Heart right ventricle (tissue), 16 donors: ENCODE data around the gene DEDD2. TPM values are rescaled to one million over a fixed set of nuclear protein-coding genes. Genes with fewer than 3 reads are reported as not detected.
A peak's percentile ranks its signal among the peaks of the same experiment; 100 is the strongest.

Experiments
- ATAC-seq, 8 donors: fragments of 200-7000 bp; cut with Tn5 transposase; one replicate each; pipeline ENCODE4 v1.9.1; 2020; ENCODE audit warnings: mild to moderate bottlenecking in 8 of 8, moderate library complexity in 8 of 8, moderate number of reproducible peaks in 1 of 8
- DNase-seq, 2 donors: peaks; one replicate each; pipeline ENCODE4 v3.0.0-alpha.2; 2020
- H3K27ac ChIP-seq, 10 donors: fragments of 200-600 bp; sonication (generic) in 2 of 10; one replicate each; pipeline versions ENCODE4 v1.5.0 to v1.8.0; 2020 to 2022; ENCODE audit warnings: mild to moderate bottlenecking in 3 of 10
- H3K27me3 ChIP-seq, 7 donors: fragments of 200-600 bp; one replicate each; pipeline ENCODE4 v1.8.0; 2021 to 2022; ENCODE audit warnings: mild to moderate bottlenecking in 2 of 7
- H3K36me3 ChIP-seq, 9 donors: fragments of 200-600 bp; sonication (generic) in 1 of 9; one replicate each; pipeline versions ENCODE4 v1.5.0 to v1.8.0; 2020 to 2022; ENCODE audit warnings: mild to moderate bottlenecking in 2 of 9
- H3K4me1 ChIP-seq, 9 donors: fragments of 200-600 bp; sonication (generic) in 1 of 9; one replicate each; pipeline versions ENCODE4 v1.5.0 to v1.8.0; 2020 to 2022; ENCODE audit warnings: mild to moderate bottlenecking in 4 of 9
- H3K4me3 ChIP-seq, 10 donors: fragments of 200-600 bp; sonication (generic) in 2 of 10; one replicate each; pipeline versions ENCODE4 v1.5.0 to v1.8.0; 2020 to 2022; ENCODE audit warnings: mild to moderate bottlenecking in 7 of 10, moderate library complexity in 2 of 10
- H3K9me3 ChIP-seq, 11 donors: fragments of 200-600 bp in 10 of 11; sonication (generic) in 2 of 11; one replicate each; pipeline versions ENCODE4 v1.5.0 to v1.8.0; 2013 to 2022; ENCODE audit warnings: mild to moderate bottlenecking in 2 of 11, control low read depth in 1 of 11, moderate library complexity in 1 of 11
- CTCF ChIP-seq, 9 donors: fragments of 200-600 bp; sonication (generic) in 2 of 9; IDR thresholded peaks; one replicate each; pipeline versions ENCODE4 v1.5.0 to v1.8.0; 2021 to 2022; ENCODE audit warnings: antibody characterized with exemption in 9 of 9, mild to moderate bottlenecking in 5 of 9, moderate library complexity in 1 of 9
- WGBS, 2 donors: extraction: QIAGEN DNeasy Blood & Tissue Kit; methylation state at CpG; one replicate each; pipeline ENCODE4 v1.1.7; 2013; ENCODE audit warnings: inconsistent platforms in 1 of 2; 5-methylcytosine and 5-hydroxymethylcytosine counted together
- intact Hi-C, 10 donors: fragments of 100-400 bp; cut with DNase I; formaldehyde crosslinking; loops; one replicate each; pipeline versions ENCODE4 v1.11.1 to v1.14.2; 2022
- polyA plus RNA-seq, 2 donors: library from polyadenylated mRNA; stranded (reverse); fragments of 200-250 nt; gene quantifications; one replicate each; pipeline ENCODE4 v1.2.3, GENCODE V29; 2013
- total RNA-seq, 10 donors: library from RNA; stranded (reverse); fragmentation: NEBNext Ultra II Directional in 3 of 10; extraction: Animal tissue kit (Norgen Biotek cat#: 25700) in 3 of 10; gene quantifications; one replicate each; pipeline versions ENCODE4 v1.2.1 to v1.2.4, GENCODE V29; 2021 to 2023
- donor health status: Arrhythmogenic right ventricular cardiomyopathy.
- donor health status: ischemic (EF 13 %, LVEDD 7.1; RV severe dilation, severe dysfunction).
- donor health status: healthy with polysubstance abuse.
- donor health status: DM: no; HTN: yes; CAD: no.
- donor health status: DM: no; HTN: no; CAD: no.
- donor health status: ischemic (EF 25% LVEDD 6.9; RV normal size, moderate dysfunction).
- donor health status: ischemic (EF 25% LVEDD 5.7; RV mildly dilated, moderate dysfunction).
- donor health status: healthy.
- donor health status: DM: yes; HTN: yes; CAD: no.
- donor health status: Ischemic cardiomyopathy.
- donor health status: ischemic (EF 35%, LVEDD 5.7; RV mildly dilated, moderate dysfunction).
- donor health status: nonischemic (EF 11% LVEDD 7.7; RV severe dilation, severe dysfunction).
- donor health status: DM: yes; HTN: yes; CAD: no.
- donor health status: PGD.
- donor health status: ischemic (EF 29% LVEDD 5.4; RV normal size, mild dysfunction).
- donor health status: nonischemic (EF 23%, LVEDD 6.1; RV moderate dilation, normal function).

Gene DEDD2
- total and polyA plus RNA-seq, 12 donors, result 9.8 to 20.5 (median 12.6) TPM

- H3K4me3 ChIP-seq, result peak overlapping the region; percentile 70 to 97 (median 78)
- DNase-seq (peak; percentile 20 to 48), ATAC-seq (peak; percentile 7 to 35 (median 21))
- intact Hi-C loops, result no loop called here
- no peaks in the 10 kb centered on the region for H3K27me3 ChIP-seq
- peaks cover 0 to 39% (median 20%) of the 10 kb centered on the region in 9 donors for H3K36me3 ChIP-seq
- peaks cover 4 to 86% (median 40%) of the 10 kb centered on the region in 9 donors for H3K4me1 ChIP-seq
- WGBS, 2 donors, result 3% methylated on average over 79 of the region's 79 CpGs
- peak overlapping the region in 9 of 10 donors; percentile 78 to 98 (median 86) for H3K27ac ChIP-seq
- no peaks in the 10 kb centered on the region for H3K9me3 ChIP-seq
- no peak for TF ChIP-seq CTCF (IDR thresholded peaks at IDR 0.05)
These were observed 591 bp downstream of the DEDD2 start for GRCh38 chr19:42216653-42217519.

- 79 to 80% methylated on average over 11 of the region's 11 CpGs for WGBS, 2 donors
- no peak overlapping the region for H3K4me3 ChIP-seq
- H3K36me3 ChIP-seq, result peaks cover 0 to 57% (median 21%) of the 10 kb centered on the region in 9 donors
- peaks cover 0 to 71% (median 24%) of the 10 kb centered on the region in 9 donors for H3K4me1 ChIP-seq
- no peaks in the 10 kb centered on the region for H3K9me3 ChIP-seq
- ATAC-seq, result no peak
- no peak for TF ChIP-seq CTCF (IDR thresholded peaks at IDR 0.05)
- intact Hi-C loops, result no loop called here
- H3K27me3 ChIP-seq, result no peaks in the 10 kb centered on the region
- no peak for DNase-seq
- H3K27ac ChIP-seq, result peak overlapping the region in 1 of 10 donors; percentile 98
These were observed 2.5 kb downstream of the DEDD2 start for GRCh38 chr19:42214810-42215485.

GRCh38 chr19:42212886-42213285 is 4.6 kb downstream of the DEDD2 start:
- no peaks in the 10 kb centered on the region for H3K9me3 ChIP-seq
- intact Hi-C loops, result no loop called here
- no peak for ATAC-seq

More at GRCh38 chr19:42212886-42213285, 4.6 kb downstream of the DEDD2 start:
- H3K27me3 ChIP-seq, result no peaks in the 10 kb centered on the region
- peaks cover 5 to 78% (median 38%) of the 10 kb centered on the region in 9 donors for H3K36me3 ChIP-seq
- peaks cover 0 to 68% (median 14%) of the 10 kb centered on the region in 9 donors for H3K4me1 ChIP-seq
- 88 to 95% methylated on average over 1 of the region's 1 CpG for whole genome bisulfite sequencing, 2 donors
- peak overlapping the region in 1 of 10 donors; percentile 58 for H3K27ac ChIP-seq
- H3K4me3 ChIP-seq, result no peak overlapping the region
- no peak for DNase-seq
- no peak for TF ChIP-seq CTCF (IDR thresholded peaks at IDR 0.05)
